Loucy (cell line): Measurements from ENCODE around the gene GGA1.

ENCODE experiments used
- CTCF ChIP-seq: fragments of 200-600 bp; sonication (generic); conservative IDR thresholded peaks from 2 replicates; pipeline ENCODE4 v1.5.1; 2014; ENCODE audit warnings: mild to moderate bottlenecking, antibody characterized with exemption, low read length
- EZH2phosphoT487 ChIP-seq: fragments of 200-600 bp; IDR thresholded peaks from 2 replicates; pipeline ENCODE4 v1.6.1; 2018; ENCODE audit warnings: antibody characterized with exemption, mild to moderate bottlenecking, moderate library complexity, borderline replicate concordance

GRCh38 chr22:37578002-37578401, 30.6 kb upstream of the GGA1 start:
- TF ChIP-seq CTCF (no peak), EZH2phosphoT487 (no peak)
